CD4-positive, CD25-positive, alpha-beta regulatory T cell (primary cell): Measurements from ENCODE around the gene ARSK. TPM values are rescaled to one million over a fixed set of nuclear protein-coding genes. Genes with fewer than 3 reads are reported as not detected.
"Not testable (repeated sequence)": the region's sequence is repeated elsewhere in the genome, so short reads cannot be mapped to it uniquely, and the experiment has no call there.

Experiments used
- ATAC-seq, 2 donors: fragments of 150-1000 bp; cut with Tn5 transposase; one replicate each; pipeline ENCODE4 v1.10.0; 2021; ENCODE audit warnings: low read depth in 2 of 2, moderate number of reproducible peaks in 2 of 2, moderate library complexity in 1 of 2
- DNase-seq, 3 donors: peaks; one replicate each; pipeline versions ENCODE4 v3.0.0 to v3.0.0-alpha.2; 2012 to 2022; ENCODE audit warnings: mixed read lengths in 1 of 3
- H3K27ac ChIP-seq: one replicate; pipeline ENCODE4 v1.7.0; 2013; ENCODE audit warnings: mild to moderate bottlenecking, low read length; ENCODE audit not compliant: insufficient read depth, poor library complexity, severe bottlenecking
- H3K27me3 ChIP-seq: one replicate; pipeline ENCODE4 v1.7.0; 2013; ENCODE audit warnings: low read length; ENCODE audit not compliant: control insufficient read depth, insufficient read depth
- H3K36me3 ChIP-seq: one replicate; pipeline ENCODE4 v1.7.0; 2013; ENCODE audit warnings: mild to moderate bottlenecking, low read length, moderate library complexity; ENCODE audit not compliant: control insufficient read depth, insufficient read depth
- H3K4me1 ChIP-seq: 2 replicates; pipeline ENCODE4 v1.7.0; 2013; ENCODE audit warnings: mild to moderate bottlenecking, low read length; ENCODE audit not compliant: insufficient read depth, control insufficient read depth, poor library complexity, severe bottlenecking
- H3K4me3 ChIP-seq: one replicate; pipeline ENCODE4 v1.7.0; 2013; ENCODE audit warnings: low read depth, mild to moderate bottlenecking, low read length, moderate library complexity
- H3K9me3 ChIP-seq, 2 experiments: 1 replicate in 1 of 2; 2 replicates in 1 of 2; pipeline ENCODE4 v1.7.0; 2013; ENCODE audit warnings: low read length in 2 of 2, mild to moderate bottlenecking in 1 of 2, moderate library complexity in 1 of 2; ENCODE audit not compliant: control insufficient read depth in 2 of 2
- H3K27ac Mint-ChIP-seq, 3 donors: one replicate each; pipeline ENCODE4 v1.8.0; 2020 to 2022; ENCODE audit warnings: mild to moderate bottlenecking in 3 of 3, mixed read lengths in 3 of 3, moderate library complexity in 2 of 3
- H3K27me3 Mint-ChIP-seq: one replicate; pipeline ENCODE4 v1.8.0; 2022; ENCODE audit warnings: mild to moderate bottlenecking, mixed read lengths
- H3K36me3 Mint-ChIP-seq: one replicate; pipeline ENCODE4 v1.8.0; 2020; ENCODE audit warnings: mixed read lengths
- H3K4me1 Mint-ChIP-seq, 4 donors: one replicate each; pipeline ENCODE4 v1.8.0; 2020 to 2022; ENCODE audit warnings: mixed read lengths in 4 of 4, mild to moderate bottlenecking in 1 of 4
- H3K4me3 Mint-ChIP-seq, 4 donors: one replicate each; pipeline ENCODE4 v1.8.0; 2020 to 2022; ENCODE audit warnings: mild to moderate bottlenecking in 4 of 4, mixed read lengths in 4 of 4, moderate library complexity in 3 of 4
- H3K9me3 Mint-ChIP-seq, 7 donors: one replicate each; pipeline ENCODE4 v1.8.0; 2020 to 2022; ENCODE audit warnings: mixed read lengths in 7 of 7, mild to moderate bottlenecking in 3 of 7, moderate library complexity in 2 of 7
- polyA plus RNA-seq, 4 donors: library from polyadenylated mRNA; unstranded; fragments of 300-500 nt; fragmentation: Illumina TruSeq; gene quantifications; one replicate each; pipeline ENCODE4 v1.2.3, GENCODE V29; 2021
- total RNA-seq: library from RNA; stranded (reverse); gene quantifications from one replicate; pipeline ENCODE4 v1.2.3, GENCODE V29; 2022

Gene ARSK
- total and polyA plus RNA-seq, 5 donors from 2014 or later, result 3.8 to 10.8 (median 9.5) TPM

DNA sequence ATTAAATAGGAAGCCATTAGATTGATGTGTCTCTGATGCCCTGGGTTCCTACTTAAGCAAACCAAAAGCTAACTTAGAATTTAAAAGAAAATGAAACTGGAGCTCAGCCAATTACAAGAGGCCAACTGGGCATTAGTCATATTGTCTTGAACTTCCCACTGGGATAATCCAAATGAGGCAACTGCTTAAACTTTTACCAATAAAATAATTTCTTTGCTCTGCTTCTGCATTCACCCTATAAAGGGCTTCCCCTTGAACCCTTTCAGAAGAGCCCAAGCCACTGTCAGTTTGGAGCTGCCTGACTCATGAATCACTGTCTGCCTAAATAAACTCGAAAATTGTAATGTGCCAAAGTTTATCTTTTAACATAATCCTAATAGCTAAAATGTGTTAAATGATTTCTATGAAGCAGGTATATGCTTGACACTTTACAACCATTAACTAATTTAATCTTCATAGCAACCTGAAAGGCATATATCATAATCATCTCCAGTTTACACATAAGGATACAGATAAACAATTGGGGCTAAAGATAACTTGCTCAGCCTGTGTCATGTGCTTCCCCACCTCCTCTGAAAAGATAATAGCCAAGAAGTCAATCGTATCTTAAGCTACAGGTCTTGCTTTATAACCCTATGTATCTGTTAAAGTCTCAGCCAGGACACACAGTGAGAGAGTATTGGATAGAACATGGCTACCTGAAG, 76.5 kb downstream of the ARSK start:
- Mint-ChIP-seq H3K27ac (peak overlapping the region; percentile 57 to 94 (median 94)), H3K27me3 (peaks cover 24% of the 10 kb centered on the region), H3K4me3 (no peak overlapping the region), H3K4me1 (peaks cover 7 to 22% (median 15%) of the 10 kb centered on the region in 4 donors), H3K36me3 (peaks cover 3% of the 10 kb centered on the region), H3K9me3 (peaks cover 0 to 8% (median 3%) of the 10 kb centered on the region in 7 donors)
- H3K4me3 ChIP-seq, result no peak overlapping the region
- peaks cover 6% of the 10 kb centered on the region for H3K27me3 ChIP-seq
- no peak for DNase-seq
- no peak for ATAC-seq
- H3K9me3 ChIP-seq, result no peaks in the 10 kb centered on the region
- no peaks in the 10 kb centered on the region for H3K4me1 ChIP-seq
- H3K27ac ChIP-seq, result peak overlapping the region; percentile 29
- H3K36me3 ChIP-seq, result no peaks in the 10 kb centered on the region

DNA sequence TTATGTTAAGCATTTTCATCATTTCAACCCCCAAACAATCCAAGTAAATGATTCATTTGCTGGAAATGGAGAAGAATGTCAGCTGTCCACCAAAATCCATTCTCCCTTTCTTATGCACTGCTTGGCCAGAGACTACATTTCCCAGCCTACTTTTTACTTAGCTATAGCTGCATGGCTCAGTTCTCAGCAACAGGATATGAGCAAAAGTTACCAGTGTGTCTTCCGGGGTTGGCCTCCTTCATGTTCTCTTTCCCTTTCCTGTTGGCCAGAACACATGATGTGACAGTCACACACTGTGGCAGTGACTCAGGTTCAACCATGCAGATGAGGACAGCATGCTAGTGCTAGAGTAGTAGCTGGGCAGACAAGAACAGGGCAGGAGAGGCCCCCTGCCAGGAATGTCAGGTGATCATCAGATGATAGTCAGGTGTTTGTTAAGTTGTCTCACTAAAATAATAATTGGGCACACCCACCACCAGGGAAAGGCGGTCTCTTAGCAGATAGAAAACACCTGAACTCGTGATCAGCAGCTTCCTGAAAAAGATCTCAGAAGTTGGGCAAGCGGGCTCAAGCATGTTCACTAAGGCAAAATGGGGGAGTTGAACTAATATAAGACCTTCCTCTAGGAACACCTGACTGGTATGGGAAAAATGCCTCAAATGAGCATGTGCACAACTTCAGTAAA, 77.2 kb downstream of the ARSK start:
- H3K4me3 ChIP-seq, result peak overlapping the region; percentile 19
- Mint-ChIP-seq H3K9me3 (peaks cover 0 to 8% (median 3%) of the 10 kb centered on the region in 7 donors), H3K4me3 (peak overlapping the region in 3 of 4 donors; percentile 5 to 66 (median 62)), H3K27me3 (peaks cover 25% of the 10 kb centered on the region), H3K27ac (peak overlapping the region; percentile 63 to 94 (median 94)), H3K4me1 (peaks cover 7 to 22% (median 15%) of the 10 kb centered on the region in 4 donors), H3K36me3 (peaks cover 3% of the 10 kb centered on the region)
- no peaks in the 10 kb centered on the region for H3K4me1 ChIP-seq
- ATAC-seq (peak; percentile 99 to 100), DNase-seq (peak; percentile 34 to 93 (median 72))
- H3K9me3 ChIP-seq, result no peaks in the 10 kb centered on the region
- peak overlapping the region; percentile 29 for H3K27ac ChIP-seq
- peaks cover 6% of the 10 kb centered on the region for H3K27me3 ChIP-seq
- H3K36me3 ChIP-seq, result no peaks in the 10 kb centered on the region

DNA sequence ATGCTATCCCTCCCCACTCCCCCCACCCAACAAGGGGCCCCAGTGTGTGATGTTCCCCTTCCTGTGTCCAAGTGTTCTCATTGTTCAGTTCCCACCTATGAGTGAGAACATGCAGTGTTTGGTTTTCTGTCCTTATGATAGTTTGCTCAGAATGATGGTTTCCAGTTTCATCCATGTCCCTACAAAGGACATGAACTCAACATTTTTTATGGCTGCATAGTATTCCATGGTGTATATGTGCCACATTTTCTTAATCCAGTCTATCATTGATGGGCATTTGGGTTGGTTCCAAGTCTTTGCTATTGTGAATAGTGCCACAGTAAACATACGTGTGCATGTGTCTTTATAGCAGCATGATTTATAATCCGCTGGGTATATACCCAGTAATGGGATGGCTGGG, 78.0 kb downstream of the ARSK start:
- H3K27ac ChIP-seq, H3K4me3 Mint-ChIP-seq, H3K27me3 ChIP-seq, DNase-seq, ATAC-seq, H3K36me3 Mint-ChIP-seq, H3K9me3 Mint-ChIP-seq, H3K36me3 ChIP-seq, H3K4me1 ChIP-seq, H3K4me3 ChIP-seq, H3K9me3 ChIP-seq: not testable (repeated sequence)
- H3K27me3 Mint-ChIP-seq, result peaks cover 28% of the 10 kb centered on the region
- H3K27ac Mint-ChIP-seq, result peak overlapping the region in 1 of 3 donors; percentile 94
- H3K4me1 Mint-ChIP-seq, result peaks cover 7 to 22% (median 15%) of the 10 kb centered on the region in 4 donors

DNA sequence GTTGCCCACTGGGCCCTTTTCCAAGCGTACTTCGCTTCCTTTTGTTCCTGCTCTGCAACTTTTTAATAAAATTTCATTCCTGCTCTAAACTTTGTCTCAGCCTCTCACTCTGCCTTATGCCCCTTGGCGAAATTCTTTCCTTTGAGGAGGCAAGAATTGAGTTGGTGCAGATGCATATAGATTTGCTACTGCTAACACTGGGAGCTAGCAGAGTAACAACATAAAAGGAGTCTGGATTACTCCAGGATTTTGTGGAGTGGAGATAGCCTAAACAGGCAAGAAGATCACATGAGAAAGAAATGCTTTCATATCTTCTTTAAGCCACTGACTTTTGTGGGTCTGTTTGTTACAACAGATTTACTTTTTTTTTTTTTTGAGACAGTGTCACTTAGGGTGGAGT, 78.8 kb downstream of the ARSK start:
- H3K36me3 Mint-ChIP-seq, result peaks cover 3% of the 10 kb centered on the region
- H3K27me3 ChIP-seq, result peaks cover 13% of the 10 kb centered on the region
- H3K27ac ChIP-seq, result no peak overlapping the region
- H3K4me3 ChIP-seq, result no peak overlapping the region
- peaks cover 7 to 22% (median 15%) of the 10 kb centered on the region in 4 donors for H3K4me1 Mint-ChIP-seq
- H3K4me3 Mint-ChIP-seq, result no peak overlapping the region
- ATAC-seq (no peak), DNase-seq (no peak)
- peaks cover 0 to 8% (median 3%) of the 10 kb centered on the region in 7 donors for H3K9me3 Mint-ChIP-seq
- no peaks in the 10 kb centered on the region for H3K9me3 ChIP-seq
- peaks cover 35% of the 10 kb centered on the region for H3K27me3 Mint-ChIP-seq
- no peaks in the 10 kb centered on the region for H3K4me1 ChIP-seq
- peak overlapping the region in 1 of 3 donors; percentile 53 for H3K27ac Mint-ChIP-seq
- no peaks in the 10 kb centered on the region for H3K36me3 ChIP-seq

DNA sequence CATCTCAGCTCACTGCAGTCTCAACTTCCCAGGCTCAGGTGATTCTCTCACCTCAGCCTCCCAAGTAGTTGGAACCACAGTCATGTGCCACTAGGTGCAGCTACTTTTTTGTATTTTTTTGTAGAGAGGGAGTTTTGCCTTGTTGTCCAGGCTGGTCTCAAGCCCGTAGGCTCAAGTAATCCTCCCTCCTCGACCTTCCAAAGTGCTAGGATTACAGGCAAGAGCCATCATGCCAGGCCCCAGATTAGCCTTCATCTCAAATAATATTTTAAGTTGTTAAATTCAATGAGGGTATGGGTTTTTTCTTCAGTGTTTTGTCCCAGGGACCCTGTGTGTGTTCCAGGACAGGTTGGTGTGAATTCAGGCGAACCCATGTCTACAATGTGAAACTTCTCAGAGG, 79.2 kb downstream of the ARSK start:
- H3K4me1 Mint-ChIP-seq, result peaks cover 7 to 22% (median 15%) of the 10 kb centered on the region in 4 donors
- H3K36me3 Mint-ChIP-seq, result peaks cover 3% of the 10 kb centered on the region
- Histone ChIP-seq H3K4me1 (no peaks in the 10 kb centered on the region), H3K36me3 (no peaks in the 10 kb centered on the region), H3K27ac (no peak overlapping the region), H3K27me3 (peaks cover 13% of the 10 kb centered on the region), H3K9me3 (no peaks in the 10 kb centered on the region), H3K4me3 (no peak overlapping the region)
- no peak overlapping the region for H3K27ac Mint-ChIP-seq
- peaks cover 0 to 8% (median 3%) of the 10 kb centered on the region in 7 donors for H3K9me3 Mint-ChIP-seq
- no peak overlapping the region for H3K4me3 Mint-ChIP-seq
- DNase-seq (no peak), ATAC-seq (no peak)
- peaks cover 35% of the 10 kb centered on the region for H3K27me3 Mint-ChIP-seq

DNA sequence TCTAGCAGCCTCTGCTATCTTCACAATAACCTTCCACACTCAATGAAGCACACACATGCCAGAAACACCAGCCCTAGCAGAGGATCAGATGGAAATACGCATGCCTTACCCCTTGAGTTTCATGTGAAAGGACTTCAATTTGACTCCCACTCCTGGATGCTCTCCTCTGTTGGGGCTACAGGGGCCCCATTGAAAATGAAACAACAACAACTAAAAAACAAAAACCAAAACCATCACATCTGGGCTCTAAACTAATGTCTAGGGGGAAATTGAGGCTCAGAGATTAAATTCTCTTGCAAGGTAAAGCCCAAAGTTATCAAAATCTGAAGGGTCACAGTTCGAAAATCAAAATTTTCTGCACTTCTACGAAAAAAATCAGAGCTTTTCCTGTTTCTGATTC, 83.7 kb downstream of the ARSK start:
- H3K4me1 Mint-ChIP-seq, result peaks cover 0 to 3% (median under 1%) of the 10 kb centered on the region in 4 donors
- H3K27me3 Mint-ChIP-seq, result peaks cover 32% of the 10 kb centered on the region
- H3K4me3 ChIP-seq, result no peak overlapping the region
- no peaks in the 10 kb centered on the region for H3K36me3 ChIP-seq
- DNase-seq (no peak), ATAC-seq (no peak)
- H3K4me3 Mint-ChIP-seq, result no peak overlapping the region
- H3K4me1 ChIP-seq, result no peaks in the 10 kb centered on the region
- peaks cover 0 to 1% (median 0%) of the 10 kb centered on the region in 7 donors for H3K9me3 Mint-ChIP-seq
- H3K36me3 Mint-ChIP-seq, result no peaks in the 10 kb centered on the region
- no peak overlapping the region for H3K27ac ChIP-seq
- peaks cover 13% of the 10 kb centered on the region for H3K27me3 ChIP-seq
- no peak overlapping the region for H3K27ac Mint-ChIP-seq
- no peaks in the 10 kb centered on the region for H3K9me3 ChIP-seq

DNA sequence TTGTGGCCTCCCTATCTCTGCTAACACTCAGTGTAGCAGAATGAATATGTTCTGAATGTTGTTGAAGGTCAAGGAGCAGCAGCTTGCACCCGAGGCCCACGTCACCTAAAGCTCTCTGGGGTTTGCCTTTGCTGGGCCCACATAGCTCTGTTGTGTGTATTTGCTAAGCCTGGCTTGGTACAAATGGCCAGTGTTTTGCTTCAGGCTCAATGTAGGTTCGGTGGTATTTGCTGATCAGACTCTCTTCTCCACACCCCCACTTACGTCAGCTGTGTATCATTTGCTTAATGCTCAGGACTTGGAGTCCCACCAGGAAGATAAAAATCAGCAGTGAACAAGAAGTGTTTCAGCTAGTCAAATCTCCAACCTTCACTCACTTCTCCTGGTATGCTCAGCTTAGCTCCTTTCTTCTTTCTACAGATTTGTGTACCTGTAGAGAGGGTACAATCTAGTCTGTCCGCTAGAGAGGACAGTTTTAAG, 86.9 kb downstream of the ARSK start:
- no peaks in the 10 kb centered on the region for H3K36me3 Mint-ChIP-seq

More for the DNA sequence above, 86.9 kb downstream of the ARSK start:
- no peak for ATAC-seq
- Mint-ChIP-seq H3K4me3 (no peak overlapping the region), H3K4me1 (peaks cover under 1 to 20% (median 12%) of the 10 kb centered on the region in 4 donors), H3K27me3 (peaks cover 17% of the 10 kb centered on the region), H3K27ac (peak overlapping the region in 1 of 3 donors; percentile 21), H3K9me3 (peaks cover 0 to under 1% (median 0%) of the 10 kb centered on the region in 7 donors)
- DNase-seq, result no peak
- peaks cover 3% of the 10 kb centered on the region for H3K4me1 ChIP-seq
- H3K27ac ChIP-seq, result no peak overlapping the region
- H3K4me3 ChIP-seq, result no peak overlapping the region
- H3K36me3 ChIP-seq, result no peaks in the 10 kb centered on the region
- no peaks in the 10 kb centered on the region for H3K9me3 ChIP-seq
- peaks cover 6% of the 10 kb centered on the region for H3K27me3 ChIP-seq
